IMR-90 (cell line): Measurements from ENCODE around the gene ZFPL1.

Experiments used
- BHLHE40 ChIP-seq: fragments of 150-350 bp; IDR thresholded peaks from 2 replicates; pipeline ENCODE4 v1.6.1; 2016; ENCODE audit warnings: mild to moderate bottlenecking, low read depth, low read length
- CEBPB ChIP-seq: IDR thresholded peaks from 2 replicates; pipeline ENCODE4 v1.6.1; 2012; ENCODE audit warnings: low read depth, low read length, improper control_type of control experiment
- FOS ChIP-seq: fragments of 150-350 bp; IDR thresholded peaks from 2 replicates; pipeline ENCODE4 v1.6.1; 2016; ENCODE audit warnings: low read depth, low read length
- MAZ ChIP-seq: IDR thresholded peaks from 2 replicates; pipeline ENCODE4 v1.6.1; 2012; ENCODE audit warnings: low read depth, mild to moderate bottlenecking, low read length, improper control_type of control experiment, moderate library complexity, borderline replicate concordance
- MXI1 ChIP-seq: IDR thresholded peaks from 2 replicates; pipeline ENCODE4 v1.6.1; 2012; ENCODE audit warnings: low read depth, mild to moderate bottlenecking, low read length, moderate library complexity, borderline replicate concordance
- POLR2A ChIP-seq: IDR thresholded peaks from 2 replicates; pipeline ENCODE4 v1.6.1; 2012; ENCODE audit warnings: mild to moderate bottlenecking, low read depth, low read length
- RAD21 ChIP-seq: IDR thresholded peaks from 2 replicates; pipeline ENCODE4 v1.6.1; 2012; ENCODE audit warnings: low read length, improper control_type of control experiment
- RFX5 ChIP-seq: IDR thresholded peaks from 2 replicates; pipeline ENCODE4 v1.8.0; 2012; ENCODE audit warnings: low read depth, mild to moderate bottlenecking, low read length, moderate library complexity
- TF ChIP-seq, protein P1 (sequence below): conservative IDR thresholded peaks from 2 replicates; pipeline ENCODE4 v1.5.1; 2012; ENCODE audit warnings: mild to moderate bottlenecking, low read depth, low read length, improper control_type of control experiment
- TF ChIP-seq, protein P2 (sequence below): fragments of 150-350 bp; IDR thresholded peaks from 2 replicates; pipeline ENCODE4 v1.6.1; 2017; ENCODE audit warnings: mild to moderate bottlenecking, antibody characterized with exemption, low read length, low read depth

DNA sequence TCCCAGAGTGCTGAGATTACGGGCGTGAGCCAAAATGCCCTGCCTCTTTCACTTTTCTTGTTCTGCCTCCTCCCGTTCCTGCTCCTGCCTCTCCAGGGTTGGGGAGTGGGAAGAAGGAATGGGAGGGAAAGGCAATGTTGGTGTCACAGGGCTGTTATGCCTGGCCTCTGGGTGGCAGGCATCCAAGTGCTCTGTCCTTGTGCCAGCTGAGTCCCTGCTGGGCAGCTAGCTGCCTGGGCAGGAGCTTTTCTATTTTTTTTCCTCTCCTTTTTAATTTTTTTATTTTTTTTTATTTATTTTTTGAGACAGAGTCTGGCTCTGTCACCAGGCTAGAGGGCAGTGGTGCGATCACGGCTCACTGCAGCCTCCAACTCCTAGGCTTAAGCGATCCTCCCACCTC is 47.1 kb upstream of the ZFPL1 start:
- TF ChIP-seq, protein P1, sequence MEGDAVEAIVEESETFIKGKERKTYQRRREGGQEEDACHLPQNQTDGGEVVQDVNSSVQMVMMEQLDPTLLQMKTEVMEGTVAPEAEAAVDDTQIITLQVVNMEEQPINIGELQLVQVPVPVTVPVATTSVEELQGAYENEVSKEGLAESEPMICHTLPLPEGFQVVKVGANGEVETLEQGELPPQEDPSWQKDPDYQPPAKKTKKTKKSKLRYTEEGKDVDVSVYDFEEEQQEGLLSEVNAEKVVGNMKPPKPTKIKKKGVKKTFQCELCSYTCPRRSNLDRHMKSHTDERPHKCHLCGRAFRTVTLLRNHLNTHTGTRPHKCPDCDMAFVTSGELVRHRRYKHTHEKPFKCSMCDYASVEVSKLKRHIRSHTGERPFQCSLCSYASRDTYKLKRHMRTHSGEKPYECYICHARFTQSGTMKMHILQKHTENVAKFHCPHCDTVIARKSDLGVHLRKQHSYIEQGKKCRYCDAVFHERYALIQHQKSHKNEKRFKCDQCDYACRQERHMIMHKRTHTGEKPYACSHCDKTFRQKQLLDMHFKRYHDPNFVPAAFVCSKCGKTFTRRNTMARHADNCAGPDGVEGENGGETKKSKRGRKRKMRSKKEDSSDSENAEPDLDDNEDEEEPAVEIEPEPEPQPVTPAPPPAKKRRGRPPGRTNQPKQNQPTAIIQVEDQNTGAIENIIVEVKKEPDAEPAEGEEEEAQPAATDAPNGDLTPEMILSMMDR = no peak
- TF ChIP-seq RAD21 = no peak
- TF ChIP-seq FOS = no peak
- TF ChIP-seq RFX5 = no peak
- no peak for TF ChIP-seq POLR2A
- TF ChIP-seq MXI1 = no peak
- TF ChIP-seq CEBPB = no peak
- no peak for TF ChIP-seq BHLHE40
- TF ChIP-seq, protein P2, sequence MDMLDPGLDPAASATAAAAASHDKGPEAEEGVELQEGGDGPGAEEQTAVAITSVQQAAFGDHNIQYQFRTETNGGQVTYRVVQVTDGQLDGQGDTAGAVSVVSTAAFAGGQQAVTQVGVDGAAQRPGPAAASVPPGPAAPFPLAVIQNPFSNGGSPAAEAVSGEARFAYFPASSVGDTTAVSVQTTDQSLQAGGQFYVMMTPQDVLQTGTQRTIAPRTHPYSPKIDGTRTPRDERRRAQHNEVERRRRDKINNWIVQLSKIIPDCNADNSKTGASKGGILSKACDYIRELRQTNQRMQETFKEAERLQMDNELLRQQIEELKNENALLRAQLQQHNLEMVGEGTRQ = no peak
- TF ChIP-seq MAZ = no peak
